ENCODE results near the gene MUCL3. TPM values are rescaled to one million over a fixed set of nuclear protein-coding genes. Genes with fewer than 3 reads are reported as not detected.

The MUCL3 gene
- total RNA-seq, 1 experiment from 2014 or later, result not detected

- Histone ChIP-seq H3K4me1 (peaks cover 6% of the 10 kb centered on the region; the same call in 1 of the 2 replicates), H3K4me3 (ENCODE audit: low read depth, low read length) (no peak overlapping the region), H3K9me3 (no peaks in the 10 kb centered on the region), H3K27me3 (replicated peaks; ENCODE audit: control insufficient read depth, insufficient read depth, low read length) (no peaks in the 10 kb centered on the region), H3K36me3 (ENCODE audit: control insufficient read depth, insufficient read depth, low read length) (no peaks in the 10 kb centered on the region)
- intact Hi-C loops (cut with micrococcal nuclease; ENCODE audit: unreplicated experiment), result no loop called here
- POLR2A ChIA-PET, result no interaction called here
- H3K9me3 Mint-ChIP-seq (ENCODE audit: unreplicated experiment), result no peaks in the 10 kb centered on the region
- no peak for TF ChIP-seq CTCF (IDR thresholded peaks at IDR 0.05; ENCODE audit: insufficient read depth in 1 of 2, low read depth in 1 of 2, low read length in 1 of 2, severe bottlenecking in 1 of 2, unreplicated experiment in 1 of 2)
- no peak for DNase-seq
- H3K4me1 Mint-ChIP-seq (ENCODE audit: low read depth, unreplicated experiment), result peaks cover 7% of the 10 kb centered on the region
- no peaks in the 10 kb centered on the region for H3K36me3 Mint-ChIP-seq (ENCODE audit: insufficient read depth, unreplicated experiment)
- BruUV-seq (replicated peaks), result no TSS peak
- CTCF ChIA-PET, result no interaction called here
- peaks cover 4% of the 10 kb centered on the region for H3K27me3 Mint-ChIP-seq (ENCODE audit: insufficient read depth, unreplicated experiment)
- H3K4me3 Mint-ChIP-seq (ENCODE audit: unreplicated experiment), result no peak overlapping the region
- H3K27ac Mint-ChIP-seq (ENCODE audit: unreplicated experiment), result no peak overlapping the region
Measured at GRCh38 chr6:30979690-30980089, 38.9 kb downstream of the MUCL3 start.

DNA sequence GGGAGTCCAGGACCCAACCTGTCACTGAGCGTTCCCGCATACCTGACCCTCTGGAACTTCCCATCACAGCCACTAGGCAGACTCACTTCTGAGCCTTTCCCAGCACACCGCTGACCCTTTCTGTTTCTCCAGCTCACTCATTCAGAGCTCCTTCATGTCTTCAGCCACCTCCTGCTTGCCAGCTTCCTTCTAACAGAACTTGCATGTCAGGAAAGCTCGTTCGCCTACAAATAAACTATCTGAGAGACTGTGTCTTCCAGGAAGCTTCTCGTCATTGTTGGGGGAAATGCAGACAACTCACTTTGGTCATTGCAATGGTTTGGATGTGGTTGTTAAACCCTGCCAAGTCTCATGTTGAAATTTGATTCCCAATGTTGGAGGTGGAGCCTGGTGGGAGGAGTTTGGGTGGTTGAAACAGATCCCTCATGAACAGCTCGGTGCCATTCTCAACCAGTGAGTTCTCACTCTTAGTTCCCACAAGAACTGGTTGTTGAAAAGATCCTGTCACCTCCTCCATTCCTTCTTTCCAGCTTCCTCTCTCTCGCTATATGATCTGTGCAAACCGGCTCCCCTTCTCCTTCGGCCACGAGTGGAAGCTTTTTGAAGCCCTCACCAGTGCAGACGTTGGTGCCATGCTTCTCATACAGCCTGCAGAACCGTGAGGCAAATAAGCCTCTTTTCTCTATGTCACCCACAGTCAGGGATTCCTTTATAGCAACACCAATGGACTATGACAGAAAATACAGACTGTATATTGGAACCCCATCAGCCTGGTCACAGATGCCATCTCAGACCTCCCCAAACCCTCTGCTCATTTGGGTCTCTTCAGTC lies 41.4 kb downstream of the MUCL3 start:
- Mint-ChIP-seq H3K27me3 (ENCODE audit: insufficient read depth, unreplicated experiment) (peaks cover 4% of the 10 kb centered on the region), H3K36me3 (ENCODE audit: insufficient read depth, unreplicated experiment) (no peaks in the 10 kb centered on the region), H3K9me3 (ENCODE audit: unreplicated experiment) (no peaks in the 10 kb centered on the region), H3K4me1 (ENCODE audit: low read depth, unreplicated experiment) (peaks cover 7% of the 10 kb centered on the region), H3K4me3 (ENCODE audit: unreplicated experiment) (peak overlapping the region; percentile 59), H3K27ac (ENCODE audit: unreplicated experiment) (no peak overlapping the region)
- TF ChIP-seq CTCF (IDR thresholded peaks at IDR 0.05; ENCODE audit: insufficient read depth in 1 of 2, low read depth in 1 of 2, low read length in 1 of 2, severe bottlenecking in 1 of 2, unreplicated experiment in 1 of 2), result peak; percentile 39 to 48
- ChIA-PET CTCF (interaction anchor here (0.6 to 2.3 kb wide), 7 partner anchors 21 to 105 kb away, joined by 3 to 10 read pairs (median 4); no protein-coding TSS in a partner anchor), POLR2A (no interaction called here)
- no peaks in the 10 kb centered on the region for H3K27me3 ChIP-seq (replicated peaks; ENCODE audit: control insufficient read depth, insufficient read depth, low read length)
- no TSS peak for BruUV-seq (replicated peaks)
- no peaks in the 10 kb centered on the region for H3K9me3 ChIP-seq
- no peak overlapping the region; the same call in 1 of the 2 replicates for H3K4me3 ChIP-seq (ENCODE audit: low read depth, low read length)
- no peaks in the 10 kb centered on the region for H3K36me3 ChIP-seq (ENCODE audit: control insufficient read depth, insufficient read depth, low read length)
- intact Hi-C loops (cut with micrococcal nuclease; ENCODE audit: unreplicated experiment), result no loop called here
- H3K4me1 ChIP-seq, result peaks cover 6% of the 10 kb centered on the region; the same call in 1 of the 2 replicates
- DNase-seq, result peak; percentile 55 to 62

- intact Hi-C loops (cut with micrococcal nuclease; ENCODE audit: unreplicated experiment), result no loop called here
- Mint-ChIP-seq H3K4me3 (ENCODE audit: unreplicated experiment) (peak within 1 kb of the TSS; percentile 59), H3K9me3 (ENCODE audit: unreplicated experiment) (no peaks in the 10 kb centered on the region)
Measured at GRCh38 chr6:30983439-30983838, 42.7 kb downstream of the MUCL3 start, which contains the start of gene MUC21. TSS of gene MUC21 (plus strand) at chr6:30983718. CDS start at chr6:30983959, 241 bp downstream.

More at GRCh38 chr6:30983439-30983838, 42.7 kb downstream of the MUCL3 start, which contains the start of gene MUC21:
- H3K4me1 Mint-ChIP-seq (ENCODE audit: low read depth, unreplicated experiment), result peaks cover 10% of the 10 kb centered on the region
- Histone ChIP-seq H3K9me3 (no peaks in the 10 kb centered on the region), H3K4me3 (ENCODE audit: low read depth, low read length) (no peak within 1 kb of the TSS), H3K4me1 (peaks cover 16% of the 10 kb centered on the region), H3K36me3 (ENCODE audit: control insufficient read depth, insufficient read depth, low read length) (no peaks in the 10 kb centered on the region), H3K27me3 (replicated peaks; ENCODE audit: control insufficient read depth, insufficient read depth, low read length) (no peaks in the 10 kb centered on the region)
- DNase-seq, result no peak
- ChIA-PET CTCF (no interaction called here), POLR2A (no interaction called here)
- H3K27me3 Mint-ChIP-seq (ENCODE audit: insufficient read depth, unreplicated experiment), result no peaks in the 10 kb centered on the region
- no TSS peak for BruUV-seq (replicated peaks)
- TF ChIP-seq CTCF (IDR thresholded peaks at IDR 0.05; ENCODE audit: insufficient read depth in 1 of 2, low read depth in 1 of 2, low read length in 1 of 2, severe bottlenecking in 1 of 2, unreplicated experiment in 1 of 2), result no peak
- H3K27ac Mint-ChIP-seq (ENCODE audit: unreplicated experiment), result no peak within 1 kb of the TSS
- peaks cover 3% of the 10 kb centered on the region for H3K36me3 Mint-ChIP-seq (ENCODE audit: insufficient read depth, unreplicated experiment)

Measured in Caco-2 (cell line).